GM19043 (cell line): ENCODE data around the gene SNX17.
"Not testable (repeated sequence)": the region's sequence is repeated elsewhere in the genome, so short reads cannot be mapped to it uniquely, and the experiment has no call there.

Experiments
- ATAC-seq: cut with Tn5 transposase; IDR thresholded peaks from one replicate; pipeline ENCODE4 v1.9.1; 2021; ENCODE audit warnings: low read depth; ENCODE audit not compliant: unreplicated experiment

The SNX17 gene

GRCh38 chr2:27370026-27370815 lies at the start of gene SNX17, which contains the start of gene EIF2B4:
Gene SNX17, plus strand, starts transcription at chr2:27370616. Its CDS starts 128 bp downstream, at chr2:27370744.
Gene EIF2B4, minus strand, starts transcription at chr2:27370338. Its CDS starts 24 bp downstream, at chr2:27370314.
- peak; percentile 88 for ATAC-seq

- no peak for ATAC-seq
Observed at GRCh38 chr2:27320958-27321543, 49.4 kb upstream of the SNX17 start.

GRCh38 chr2:27322301-27322765 lies 48.1 kb upstream of the SNX17 start:
- no peak for ATAC-seq

GRCh38 chr2:27322766-27323595 lies 47.4 kb upstream of the SNX17 start, which contains the start of gene MPV17:
Gene MPV17, minus strand, starts transcription at chr2:27323097. Its CDS starts 580 bp downstream, at chr2:27322517.
- peak; percentile 93 for ATAC-seq

- no peak for ATAC-seq
Observed at GRCh38 chr2:27323596-27324285, 46.7 kb upstream of the SNX17 start.

GRCh38 chr2:27324720-27325119 lies 45.7 kb upstream of the SNX17 start:
- no peak for ATAC-seq

GRCh38 chr2:27335311-27335710 lies 35.1 kb upstream of the SNX17 start:
- no peak for ATAC-seq

- ATAC-seq: no peak
Observed at GRCh38 chr2:27336173-27336572, 34.2 kb upstream of the SNX17 start.

GRCh38 chr2:27347641-27348040 lies 22.8 kb upstream of the SNX17 start:
- no peak for ATAC-seq

- no peak for ATAC-seq
Observed at GRCh38 chr2:27350106-27350693, 20.2 kb upstream of the SNX17 start.

- ATAC-seq: no peak
Observed at GRCh38 chr2:27351802-27352598, 18.4 kb upstream of the SNX17 start.

- ATAC-seq: not testable (repeated sequence)
Observed at GRCh38 chr2:27353386-27353761, 17.0 kb upstream of the SNX17 start.

- ATAC-seq: no peak
Observed at GRCh38 chr2:27353762-27354596, 16.4 kb upstream of the SNX17 start.

- ATAC-seq: no peak
Observed at GRCh38 chr2:27354597-27354927, 15.9 kb upstream of the SNX17 start.

GRCh38 chr2:27356056-27356381 lies 14.4 kb upstream of the SNX17 start:
- ATAC-seq: peak; percentile 15

- ATAC-seq: peak; percentile 76
Observed at GRCh38 chr2:27356382-27357181, 13.8 kb upstream of the SNX17 start, which contains the start of gene GTF3C2. Gene GTF3C2, minus strand, starts transcription at chr2:27356764. Its CDS starts 13,210 bp downstream, at chr2:27343554.

- no peak for ATAC-seq
Observed at GRCh38 chr2:27362678-27363420, 7.6 kb upstream of the SNX17 start.
